Measurements from ENCODE around the gene IMMP2L.

- TF ChIP-seq, protein P1, sequence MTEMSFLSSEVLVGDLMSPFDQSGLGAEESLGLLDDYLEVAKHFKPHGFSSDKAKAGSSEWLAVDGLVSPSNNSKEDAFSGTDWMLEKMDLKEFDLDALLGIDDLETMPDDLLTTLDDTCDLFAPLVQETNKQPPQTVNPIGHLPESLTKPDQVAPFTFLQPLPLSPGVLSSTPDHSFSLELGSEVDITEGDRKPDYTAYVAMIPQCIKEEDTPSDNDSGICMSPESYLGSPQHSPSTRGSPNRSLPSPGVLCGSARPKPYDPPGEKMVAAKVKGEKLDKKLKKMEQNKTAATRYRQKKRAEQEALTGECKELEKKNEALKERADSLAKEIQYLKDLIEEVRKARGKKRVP (CRISPR knock-in tag; IDR thresholded peaks at IDR 0.05), result no peak
- TF ChIP-seq ZNF782 (CRISPR knock-in tag; IDR thresholded peaks at IDR 0.05; ENCODE audit: borderline replicate concordance), result no peak
- no peak for TF ChIP-seq ZNF549 (CRISPR knock-in tag; IDR thresholded peaks at IDR 0.05)
- no peak for TF ChIP-seq ZNF83 (CRISPR knock-in tag; IDR thresholded peaks at IDR 0.05; ENCODE audit: borderline replicate concordance)
- TF ChIP-seq, protein P2, sequence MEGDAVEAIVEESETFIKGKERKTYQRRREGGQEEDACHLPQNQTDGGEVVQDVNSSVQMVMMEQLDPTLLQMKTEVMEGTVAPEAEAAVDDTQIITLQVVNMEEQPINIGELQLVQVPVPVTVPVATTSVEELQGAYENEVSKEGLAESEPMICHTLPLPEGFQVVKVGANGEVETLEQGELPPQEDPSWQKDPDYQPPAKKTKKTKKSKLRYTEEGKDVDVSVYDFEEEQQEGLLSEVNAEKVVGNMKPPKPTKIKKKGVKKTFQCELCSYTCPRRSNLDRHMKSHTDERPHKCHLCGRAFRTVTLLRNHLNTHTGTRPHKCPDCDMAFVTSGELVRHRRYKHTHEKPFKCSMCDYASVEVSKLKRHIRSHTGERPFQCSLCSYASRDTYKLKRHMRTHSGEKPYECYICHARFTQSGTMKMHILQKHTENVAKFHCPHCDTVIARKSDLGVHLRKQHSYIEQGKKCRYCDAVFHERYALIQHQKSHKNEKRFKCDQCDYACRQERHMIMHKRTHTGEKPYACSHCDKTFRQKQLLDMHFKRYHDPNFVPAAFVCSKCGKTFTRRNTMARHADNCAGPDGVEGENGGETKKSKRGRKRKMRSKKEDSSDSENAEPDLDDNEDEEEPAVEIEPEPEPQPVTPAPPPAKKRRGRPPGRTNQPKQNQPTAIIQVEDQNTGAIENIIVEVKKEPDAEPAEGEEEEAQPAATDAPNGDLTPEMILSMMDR (CRISPR knock-in tag; IDR thresholded peaks at IDR 0.05), result no peak
- no peak for TF ChIP-seq YEATS4 (CRISPR knock-in tag; IDR thresholded peaks at IDR 0.05; ENCODE audit: borderline replicate concordance)
- TF ChIP-seq ZNF121 (CRISPR knock-in tag; IDR thresholded peaks at IDR 0.05), result no peak
- no peak for TF ChIP-seq ZNF335 (CRISPR knock-in tag; IDR thresholded peaks at IDR 0.05)
- TF ChIP-seq MXI1 (IDR thresholded peaks at IDR 0.05; ENCODE audit: borderline replicate concordance, low read depth, low read length), result no peak
- TF ChIP-seq CHD2 (IDR thresholded peaks at IDR 0.05; ENCODE audit: low read depth, low read length), result no peak
- TF ChIP-seq FOSL1 (CRISPR knock-in tag; IDR thresholded peaks at IDR 0.05; ENCODE audit: borderline replicate concordance), result no peak
Measured at GRCh38 chr7:111228437-111228836, 333.9 kb downstream of the IMMP2L start.

Data from HepG2 (cell line).